Stimulated activated naive CD8-positive, alpha-beta T cell treated with anti-CD3 and anti-CD28 coated beads, Interleukin-15, amount 100 ng/mL, for 72 hours (primary cell): ENCODE measurements around the gene EPHA8.
A peak's percentile ranks its signal among the peaks of the same experiment; 100 is the strongest.

Source experiments
- ATAC-seq: fragments of 150-1000 bp; cut with Tn5 transposase; 2 replicates; pipeline ENCODE4 v1.10.0; 2021; ENCODE audit warnings: mild to moderate bottlenecking, moderate library complexity
- DNase-seq, 2 donors: peaks; one replicate each; pipeline ENCODE4 v3.0.0; 2021 to 2022
- H3K27ac Mint-ChIP-seq, 2 donors: one replicate each; pipeline ENCODE4 v1.8.0; 2022; ENCODE audit warnings: mild to moderate bottlenecking in 2 of 2, mixed read lengths in 2 of 2, moderate library complexity in 2 of 2
- H3K27me3 Mint-ChIP-seq: one replicate; pipeline ENCODE4 v1.8.0; 2022; ENCODE audit warnings: mixed read lengths
- H3K4me1 Mint-ChIP-seq: one replicate; pipeline ENCODE4 v1.8.0; 2022; ENCODE audit warnings: mild to moderate bottlenecking, mixed read lengths
- H3K4me3 Mint-ChIP-seq, 2 donors: one replicate each; pipeline ENCODE4 v1.8.0; 2022; ENCODE audit warnings: mild to moderate bottlenecking in 2 of 2, mixed read lengths in 2 of 2, moderate library complexity in 1 of 2
- H3K9me3 Mint-ChIP-seq, 2 donors: one replicate each; pipeline ENCODE4 v1.8.0; 2022; ENCODE audit warnings: mixed read lengths in 2 of 2

Gene EPHA8

DNA sequence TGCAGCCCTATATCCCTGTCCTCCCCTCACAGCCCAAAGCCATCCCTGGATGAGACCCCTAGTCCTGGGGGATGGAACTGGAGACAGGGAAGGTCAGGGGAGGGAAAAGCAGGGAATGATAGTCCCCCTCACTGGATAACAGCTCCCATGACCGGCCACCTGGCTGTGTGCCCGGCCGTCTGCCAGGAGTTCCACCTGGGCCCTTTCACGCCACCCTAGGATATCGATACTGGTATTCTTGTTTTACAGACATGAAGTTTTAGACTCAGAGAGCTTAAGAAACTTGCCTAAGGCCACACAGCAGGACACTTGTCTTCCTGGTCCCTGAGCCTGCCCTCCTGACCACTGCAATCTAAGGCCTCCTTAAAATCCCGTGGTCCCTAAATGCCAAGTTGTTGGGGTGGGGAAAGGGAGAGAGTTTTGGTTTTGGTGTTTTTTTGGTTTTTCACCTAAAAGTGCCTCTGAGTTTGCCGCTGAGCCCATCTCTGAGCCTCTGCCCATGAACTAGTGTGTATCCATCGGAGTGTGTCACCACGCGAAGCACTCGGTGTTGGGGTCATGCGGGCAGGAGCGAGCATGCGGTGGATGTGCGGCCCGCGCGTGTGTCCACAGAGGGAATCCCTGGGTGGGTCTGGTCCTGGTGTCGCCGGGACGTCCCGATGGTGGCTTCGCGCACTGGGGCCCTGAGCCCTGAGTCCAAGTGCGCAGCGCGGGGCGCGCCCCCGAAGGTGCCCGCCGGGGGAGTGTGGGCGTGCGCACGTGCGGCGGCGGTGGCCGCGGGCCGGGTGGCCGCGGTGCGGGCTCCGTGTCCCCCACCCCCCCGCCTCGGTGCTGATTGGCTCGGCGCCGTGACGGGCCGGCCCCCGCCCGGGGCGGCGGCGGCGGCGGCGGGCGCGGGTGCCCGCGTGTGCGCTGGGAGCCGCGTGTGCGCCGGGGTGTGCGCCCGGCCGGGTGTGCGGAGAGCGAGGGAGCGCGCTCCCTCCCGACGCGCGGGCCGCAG, at the start of gene EPHA8:
Gene EPHA8, plus strand, starts transcription at position 906 of the 1,000 bp plus-strand sequence. CDS start 147 bp downstream, outside the sequence.
- peaks cover 67% of the 10 kb centered on the region for H3K27me3 Mint-ChIP-seq
- peak within 1 kb of the TSS; percentile 37 to 44 for H3K4me3 Mint-ChIP-seq
- peaks cover 7% of the 10 kb centered on the region for H3K4me1 Mint-ChIP-seq
- no peak within 1 kb of the TSS for H3K27ac Mint-ChIP-seq
- H3K9me3 Mint-ChIP-seq = no peaks in the 10 kb centered on the region
- DNase-seq = no peak
- no peak for ATAC-seq

DNA sequence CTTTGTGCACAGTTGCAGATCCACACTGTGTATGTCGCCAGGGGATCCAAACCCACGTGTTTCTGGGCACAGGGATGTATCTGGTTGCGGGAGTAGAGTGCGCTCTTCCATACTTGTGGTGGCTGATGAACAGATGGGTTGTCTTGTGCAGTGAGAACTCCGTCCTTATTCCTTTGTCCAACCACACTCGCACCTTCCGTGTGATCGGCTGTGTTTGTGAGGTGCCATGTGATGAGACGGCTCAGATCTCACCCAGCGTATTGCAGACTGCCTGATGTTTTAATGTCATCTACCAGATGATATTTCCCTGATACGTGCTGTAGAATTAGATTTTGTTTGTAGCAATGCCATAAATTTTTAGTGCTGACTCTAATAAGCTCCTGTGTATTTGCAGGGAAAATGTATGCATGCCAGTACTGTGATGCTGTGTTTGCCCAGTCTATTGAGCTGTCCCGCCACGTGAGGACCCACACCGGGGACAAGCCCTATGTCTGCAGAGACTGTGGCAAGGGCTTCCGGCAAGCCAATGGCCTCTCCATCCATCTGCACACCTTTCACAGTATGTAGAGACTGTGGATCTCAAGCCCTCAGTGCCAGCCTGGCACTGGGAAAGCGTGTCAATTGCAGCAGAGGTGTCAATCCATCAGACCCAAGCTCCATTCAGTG, 46.2 kb upstream of the EPHA8 start:
- Mint-ChIP-seq H3K9me3 (no peaks in the 10 kb centered on the region), H3K27ac (peak overlapping the region in 1 of 2 donors; percentile 8)
- no peak for DNase-seq

DNA sequence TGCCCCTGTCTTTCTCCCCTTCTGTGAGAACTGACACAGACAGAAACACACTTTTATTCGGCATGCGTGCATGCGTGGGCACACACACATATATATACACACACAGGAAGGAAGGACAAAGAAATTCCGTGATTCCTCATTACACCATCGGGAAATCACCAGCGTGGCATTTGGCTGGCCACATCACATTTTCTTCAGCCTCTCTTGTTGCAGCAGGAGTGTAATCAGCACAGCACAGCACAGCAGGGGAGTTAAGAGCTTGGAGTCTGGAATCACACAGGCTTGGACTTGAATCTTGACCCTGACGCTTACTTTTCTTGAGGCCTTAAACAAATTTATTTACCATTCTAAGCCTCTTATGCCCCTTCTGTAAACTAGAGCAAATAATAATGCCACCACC, 45.3 kb upstream of the EPHA8 start:
- H3K9me3 Mint-ChIP-seq = no peaks in the 10 kb centered on the region
- no peaks in the 10 kb centered on the region for H3K27me3 Mint-ChIP-seq
- DNase-seq (no peak), ATAC-seq (no peak)
- H3K4me3 Mint-ChIP-seq = no peak overlapping the region
- H3K27ac Mint-ChIP-seq = peak overlapping the region in 1 of 2 donors; percentile 8
- H3K4me1 Mint-ChIP-seq = no peaks in the 10 kb centered on the region

More for the DNA sequence above, 46.2 kb upstream of the EPHA8 start:
- no peak overlapping the region for H3K4me3 Mint-ChIP-seq
- no peaks in the 10 kb centered on the region for H3K4me1 Mint-ChIP-seq
- ATAC-seq = no peak
- H3K27me3 Mint-ChIP-seq = no peaks in the 10 kb centered on the region

DNA sequence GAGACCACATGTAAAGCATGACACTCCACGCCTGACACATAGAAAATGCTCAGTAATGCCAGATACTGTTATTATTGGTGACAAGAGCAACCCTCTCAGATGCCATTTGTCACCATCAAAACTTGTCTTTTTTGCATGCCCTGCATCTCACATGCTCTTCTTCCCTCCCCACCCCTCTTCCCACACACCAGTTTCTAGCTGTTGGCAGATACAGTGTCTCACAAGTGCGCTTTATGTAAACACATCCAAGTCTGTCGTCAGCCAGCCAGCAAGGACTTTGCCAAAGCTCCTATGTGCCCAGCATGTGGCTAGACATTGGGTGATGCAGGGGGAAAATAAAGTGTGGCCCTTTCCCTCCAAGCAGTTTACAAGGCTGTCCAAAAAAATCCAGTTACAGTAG, 44.9 kb upstream of the EPHA8 start:
- Mint-ChIP-seq H3K27me3 (no peaks in the 10 kb centered on the region), H3K27ac (no peak overlapping the region), H3K9me3 (no peaks in the 10 kb centered on the region), H3K4me1 (no peaks in the 10 kb centered on the region), H3K4me3 (no peak overlapping the region)
- DNase-seq (no peak), ATAC-seq (no peak)

DNA sequence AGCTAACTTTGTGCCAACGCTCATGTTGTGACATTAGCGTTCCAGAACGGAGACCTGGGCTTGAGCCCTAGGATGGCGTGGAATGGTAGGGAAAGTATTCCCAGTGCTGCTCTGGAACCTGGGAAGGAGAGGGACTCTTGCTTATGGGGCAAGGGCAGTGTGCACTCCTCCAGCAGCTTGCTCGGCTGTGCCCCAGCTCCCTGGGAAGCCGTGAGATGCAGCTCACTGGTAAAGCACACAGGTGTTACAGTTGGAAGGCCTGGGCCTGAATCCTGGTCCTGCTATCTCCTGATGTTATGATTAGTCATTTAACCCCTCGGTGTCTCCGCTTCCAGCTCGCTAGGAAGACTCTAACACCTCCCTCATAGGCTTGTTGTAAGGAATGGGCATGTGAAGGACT, 42.4 kb upstream of the EPHA8 start:
- DNase-seq (no peak), ATAC-seq (no peak)
- Mint-ChIP-seq H3K4me1 (no peaks in the 10 kb centered on the region), H3K4me3 (no peak overlapping the region), H3K9me3 (no peaks in the 10 kb centered on the region), H3K27me3 (no peaks in the 10 kb centered on the region), H3K27ac (no peak overlapping the region)

DNA sequence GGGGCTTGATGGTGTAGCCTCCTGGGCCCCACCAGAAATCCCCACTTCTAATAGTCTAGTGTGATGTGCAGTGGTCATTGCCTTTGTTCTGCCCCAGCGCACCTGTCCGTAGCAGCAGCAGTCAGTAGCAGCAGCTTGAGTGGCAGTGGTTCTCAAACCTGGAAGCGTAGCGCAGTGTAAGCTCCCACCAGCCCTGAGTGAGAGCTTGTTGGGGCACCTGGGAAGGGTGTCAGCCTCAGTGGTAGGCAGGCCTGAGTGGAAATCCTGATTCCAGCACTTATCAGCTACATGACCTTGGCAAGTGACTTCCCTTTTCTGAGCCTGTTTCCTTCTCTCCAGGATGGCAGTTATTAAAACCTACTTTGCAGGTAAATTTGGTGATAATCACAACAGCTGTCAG, 41.6 kb upstream of the EPHA8 start:
- no peaks in the 10 kb centered on the region for H3K27me3 Mint-ChIP-seq
- no peaks in the 10 kb centered on the region for H3K4me1 Mint-ChIP-seq
- H3K9me3 Mint-ChIP-seq = no peaks in the 10 kb centered on the region
- H3K27ac Mint-ChIP-seq = no peak overlapping the region
- no peak for DNase-seq
- H3K4me3 Mint-ChIP-seq = no peak overlapping the region
- no peak for ATAC-seq

DNA sequence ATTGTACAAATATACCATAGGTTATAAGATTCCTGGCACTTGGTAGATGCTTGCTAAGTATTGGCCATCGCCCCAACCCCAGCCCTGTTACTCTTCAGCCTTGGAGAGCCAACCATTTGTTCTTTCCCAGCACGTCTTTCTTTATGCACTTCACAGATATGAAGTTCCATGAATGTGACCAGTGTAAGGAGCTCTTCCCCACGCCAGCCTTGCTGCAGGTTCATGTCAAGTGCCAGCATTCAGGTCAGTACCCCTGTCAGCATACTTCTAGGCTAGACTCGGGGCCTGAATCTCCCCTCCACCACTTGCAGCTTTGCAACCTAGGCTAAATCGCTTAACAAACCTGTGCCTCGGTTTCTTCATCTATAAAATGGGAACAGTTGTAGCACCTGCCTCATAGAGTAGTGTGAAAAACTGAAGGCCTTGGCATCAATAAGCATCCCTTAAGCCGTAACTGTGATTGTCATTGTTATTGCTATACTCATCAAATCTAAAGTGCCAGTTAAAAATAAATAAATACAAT, 41.0 kb upstream of the EPHA8 start:
- ATAC-seq (no peak), DNase-seq (no peak)
- H3K9me3 Mint-ChIP-seq = no peaks in the 10 kb centered on the region
- H3K27me3 Mint-ChIP-seq = no peaks in the 10 kb centered on the region
- H3K27ac Mint-ChIP-seq = no peak overlapping the region
- H3K4me3 Mint-ChIP-seq = no peak overlapping the region
- H3K4me1 Mint-ChIP-seq = no peaks in the 10 kb centered on the region

DNA sequence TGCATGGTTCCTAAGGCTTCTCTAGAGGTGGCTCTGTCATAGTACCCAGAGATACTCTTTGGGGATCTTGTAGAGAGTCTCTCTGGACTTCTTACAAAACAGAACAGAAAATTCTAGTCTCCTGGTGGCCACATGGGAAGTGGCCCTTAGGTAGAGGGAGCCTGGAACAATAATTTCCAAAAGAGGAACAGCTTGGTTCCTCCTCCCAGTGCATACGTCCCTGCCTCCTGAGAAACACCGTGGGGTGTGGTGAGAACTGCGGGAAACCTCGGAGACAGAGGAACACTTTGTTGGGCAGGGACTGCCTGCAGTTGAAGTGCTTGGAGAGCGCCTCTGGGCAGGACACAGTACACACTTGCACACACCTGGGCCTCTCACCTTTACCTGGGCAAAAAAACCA, 38.8 kb upstream of the EPHA8 start:
- H3K4me1 Mint-ChIP-seq = no peaks in the 10 kb centered on the region
- no peaks in the 10 kb centered on the region for H3K9me3 Mint-ChIP-seq
- no peak overlapping the region for H3K4me3 Mint-ChIP-seq
- H3K27me3 Mint-ChIP-seq = no peaks in the 10 kb centered on the region
- no peak for ATAC-seq
- H3K27ac Mint-ChIP-seq = peak overlapping the region in 1 of 2 donors; percentile 90
- DNase-seq = no peak

DNA sequence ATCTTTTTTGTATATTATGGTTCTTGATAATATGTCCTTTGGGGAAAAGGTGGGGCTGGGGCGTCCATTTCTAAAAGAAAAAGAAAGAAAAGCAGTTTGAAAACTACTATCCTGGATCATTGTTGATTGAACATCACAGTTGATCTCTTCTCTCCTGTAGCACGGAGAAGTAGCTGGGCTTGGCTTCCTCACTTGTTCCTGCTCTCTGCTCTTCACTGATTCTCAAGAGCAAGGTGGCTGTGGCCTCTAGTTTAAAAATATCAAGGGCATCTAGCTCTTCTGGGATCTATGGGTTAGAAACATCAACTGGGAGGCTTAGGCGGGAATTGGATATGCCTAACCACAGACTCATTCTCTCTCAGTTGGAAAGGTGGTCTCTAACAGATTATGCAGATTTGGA, 38.1 kb upstream of the EPHA8 start:
- Mint-ChIP-seq H3K27me3 (no peaks in the 10 kb centered on the region), H3K9me3 (no peaks in the 10 kb centered on the region), H3K27ac (no peak overlapping the region), H3K4me1 (no peaks in the 10 kb centered on the region), H3K4me3 (no peak overlapping the region)
- DNase-seq (no peak), ATAC-seq (no peak)

DNA sequence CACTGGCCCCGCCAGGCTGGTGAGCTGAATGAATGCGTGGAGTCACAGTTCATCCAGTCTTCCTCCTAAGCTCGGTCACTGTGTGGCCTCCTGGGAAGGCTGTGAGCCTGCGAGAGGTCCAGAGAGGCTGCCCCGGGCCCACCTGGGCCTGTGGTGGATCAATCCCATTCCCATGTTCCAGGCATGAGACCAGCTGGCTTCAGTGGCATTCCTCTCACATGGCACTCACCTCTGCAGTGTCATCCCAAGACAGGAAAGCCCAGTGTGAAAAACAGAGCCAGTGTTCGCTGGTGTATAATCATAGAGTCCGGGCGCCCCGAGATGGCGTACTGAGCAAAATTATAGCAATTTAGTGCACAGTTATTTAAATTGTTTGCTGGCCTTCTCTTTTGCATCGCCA, 37.6 kb upstream of the EPHA8 start:
- Mint-ChIP-seq H3K4me1 (no peaks in the 10 kb centered on the region), H3K27ac (peak overlapping the region in 1 of 2 donors; percentile 36), H3K27me3 (no peaks in the 10 kb centered on the region), H3K4me3 (no peak overlapping the region), H3K9me3 (no peaks in the 10 kb centered on the region)
- DNase-seq = no peak
- ATAC-seq = no peak

DNA sequence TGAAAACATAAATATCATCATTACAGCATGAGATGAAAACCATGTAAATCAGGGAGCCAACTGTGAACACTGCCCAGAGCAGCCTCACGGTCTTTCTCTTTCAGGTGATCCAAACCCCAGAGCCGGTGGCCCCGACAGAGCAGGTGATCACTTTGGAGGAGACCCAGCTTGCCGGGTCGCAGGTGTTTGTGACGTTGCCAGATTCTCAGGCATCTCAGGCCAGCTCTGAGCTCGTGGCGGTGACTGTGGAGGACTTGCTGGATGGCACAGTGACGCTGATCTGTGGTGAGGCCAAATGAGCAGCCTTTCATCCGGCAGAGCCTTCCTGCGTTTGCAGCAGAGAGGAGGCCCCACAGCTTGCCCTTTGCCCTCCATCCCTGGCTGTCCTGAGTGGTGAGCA, 37.2 kb upstream of the EPHA8 start:
- no peak for DNase-seq

DNA sequence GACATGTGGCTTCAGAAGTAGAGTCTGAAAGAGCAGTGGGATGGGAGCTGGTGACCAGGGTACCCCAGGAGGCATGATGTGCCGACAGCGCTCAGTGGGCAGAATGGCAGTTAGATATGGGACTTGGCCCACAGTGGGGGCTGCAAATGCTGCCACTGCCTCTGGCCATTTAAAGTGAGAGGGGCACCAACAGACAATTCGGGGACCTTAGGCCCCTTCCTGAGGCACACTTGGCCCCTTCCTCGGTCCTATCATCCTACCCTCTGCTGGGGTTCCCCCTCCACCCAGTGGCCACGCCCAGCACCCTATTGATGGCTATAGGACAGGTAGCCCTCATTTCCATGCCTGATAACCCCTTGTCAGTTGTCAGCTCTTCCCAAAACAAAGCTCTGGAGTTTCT, 36.6 kb upstream of the EPHA8 start:
- DNase-seq = no peak
- H3K27me3 Mint-ChIP-seq = no peaks in the 10 kb centered on the region
- ATAC-seq = no peak
- no peak overlapping the region for H3K27ac Mint-ChIP-seq
- H3K4me1 Mint-ChIP-seq = no peaks in the 10 kb centered on the region
- no peaks in the 10 kb centered on the region for H3K9me3 Mint-ChIP-seq
- no peak overlapping the region for H3K4me3 Mint-ChIP-seq

More for the DNA sequence above, 37.2 kb upstream of the EPHA8 start:
- H3K4me1 Mint-ChIP-seq = no peaks in the 10 kb centered on the region
- no peak for ATAC-seq
- peak overlapping the region in 1 of 2 donors; percentile 36 for H3K27ac Mint-ChIP-seq
- H3K27me3 Mint-ChIP-seq = no peaks in the 10 kb centered on the region
- no peak overlapping the region for H3K4me3 Mint-ChIP-seq
- no peaks in the 10 kb centered on the region for H3K9me3 Mint-ChIP-seq

DNA sequence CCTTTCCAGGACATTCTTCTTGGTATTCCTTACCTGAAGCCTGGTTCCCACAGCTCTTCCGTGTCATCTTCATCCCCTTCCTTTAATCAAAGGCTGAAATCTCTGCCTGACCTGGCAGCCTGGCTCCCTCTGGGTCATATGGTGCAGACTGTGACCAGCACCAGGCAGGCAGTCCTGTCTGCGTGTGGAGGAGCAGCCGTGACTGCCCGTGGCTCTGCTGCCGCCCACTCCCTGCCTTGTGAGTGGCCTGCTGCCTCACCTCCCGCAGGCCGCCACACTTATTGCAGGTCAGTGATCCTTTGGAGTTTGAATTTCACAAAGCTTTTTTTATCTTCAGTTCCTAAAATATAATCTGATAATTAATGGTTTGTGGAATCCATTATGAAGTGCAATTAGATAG, 36.2 kb upstream of the EPHA8 start:
- Mint-ChIP-seq H3K4me3 (no peak overlapping the region), H3K4me1 (no peaks in the 10 kb centered on the region), H3K27me3 (no peaks in the 10 kb centered on the region), H3K9me3 (no peaks in the 10 kb centered on the region), H3K27ac (peak overlapping the region in 1 of 2 donors; percentile 79)
- ATAC-seq (no peak), DNase-seq (no peak)

DNA sequence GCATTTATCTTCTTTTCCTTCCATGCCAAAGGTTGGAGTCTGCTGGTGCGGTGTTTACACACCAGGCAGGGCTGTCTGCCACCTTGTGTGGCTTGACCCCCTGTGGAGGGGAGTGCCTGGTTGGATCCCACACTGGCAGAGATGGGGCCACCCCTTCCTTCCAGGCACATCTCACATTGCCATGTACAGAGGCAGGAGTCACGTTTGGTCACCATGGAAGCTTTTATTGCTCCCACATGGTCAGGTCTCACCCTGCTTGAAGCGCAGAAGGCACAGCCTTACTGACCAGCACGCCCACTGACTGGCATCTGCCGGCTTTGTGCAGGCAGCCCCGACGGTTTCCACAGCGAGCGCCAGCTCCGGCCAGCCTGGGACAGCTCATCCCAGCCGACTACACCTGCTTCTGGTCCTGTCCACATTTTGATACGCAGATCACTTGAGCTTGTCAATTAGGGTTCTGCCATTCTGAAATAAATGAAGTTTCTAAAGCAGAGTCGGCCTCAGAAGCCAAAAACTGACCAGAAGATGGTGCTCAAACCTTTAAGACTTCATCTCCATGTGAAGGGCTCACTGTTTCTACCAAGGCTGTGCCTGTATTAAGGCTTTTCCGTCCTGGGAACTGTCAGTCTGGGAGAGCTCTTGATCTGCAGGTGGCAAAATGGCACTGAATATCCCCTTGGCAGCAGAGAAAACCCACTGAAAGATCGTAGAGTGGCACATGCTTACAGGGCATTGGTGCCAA, 35.6 kb upstream of the EPHA8 start:
- H3K9me3 Mint-ChIP-seq = no peaks in the 10 kb centered on the region
- H3K4me1 Mint-ChIP-seq = no peaks in the 10 kb centered on the region
- no peaks in the 10 kb centered on the region for H3K27me3 Mint-ChIP-seq
- ATAC-seq (no peak), DNase-seq (no peak)
- H3K27ac Mint-ChIP-seq = peak overlapping the region; percentile 41 to 79
- no peak overlapping the region for H3K4me3 Mint-ChIP-seq

DNA sequence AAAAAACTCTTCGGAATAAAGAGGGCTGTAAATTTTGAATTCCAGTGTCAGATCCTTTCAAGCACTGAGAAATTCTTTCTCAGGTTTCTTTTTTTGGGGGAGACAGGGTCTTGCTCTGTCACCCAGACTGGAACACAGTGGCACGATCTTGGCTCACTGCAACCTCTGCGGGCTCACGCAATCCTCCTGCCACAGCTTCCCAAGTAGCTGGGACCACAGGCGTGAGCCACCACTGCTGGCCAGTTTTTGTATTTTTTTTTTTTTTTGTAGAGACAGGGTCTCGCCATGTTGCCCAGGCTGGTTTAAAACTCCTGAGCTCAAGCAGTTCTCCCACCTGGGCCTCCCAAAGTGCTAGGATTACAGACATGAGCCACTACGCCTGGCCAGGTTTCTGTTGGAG, 34.8 kb upstream of the EPHA8 start:
- no peak for ATAC-seq
- Mint-ChIP-seq H3K9me3 (no peaks in the 10 kb centered on the region), H3K27ac (no peak overlapping the region), H3K27me3 (no peaks in the 10 kb centered on the region), H3K4me3 (no peak overlapping the region), H3K4me1 (no peaks in the 10 kb centered on the region)
- DNase-seq = no peak
